ENCODE results near the gene DNER.

DNA sequence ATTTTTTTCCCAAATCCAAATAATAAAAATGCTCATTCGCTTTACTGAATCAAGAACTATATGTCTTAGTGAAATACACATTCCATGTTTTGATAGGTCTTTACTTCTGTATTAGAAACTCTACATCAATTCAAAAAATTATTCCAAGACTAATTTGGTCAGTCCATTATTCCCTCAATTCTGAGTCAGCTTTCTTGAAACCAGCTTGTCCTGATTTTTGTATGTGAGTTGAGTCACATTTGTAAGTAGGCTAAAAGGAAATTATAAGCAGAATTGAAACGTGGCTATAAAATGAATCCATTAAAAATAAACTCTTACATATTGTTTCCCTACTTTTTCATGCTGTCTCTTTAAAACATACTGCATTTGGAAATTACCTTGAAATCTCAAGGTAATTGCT is 113.0 kb downstream of the DNER start:
- TF ChIP-seq, protein P1, sequence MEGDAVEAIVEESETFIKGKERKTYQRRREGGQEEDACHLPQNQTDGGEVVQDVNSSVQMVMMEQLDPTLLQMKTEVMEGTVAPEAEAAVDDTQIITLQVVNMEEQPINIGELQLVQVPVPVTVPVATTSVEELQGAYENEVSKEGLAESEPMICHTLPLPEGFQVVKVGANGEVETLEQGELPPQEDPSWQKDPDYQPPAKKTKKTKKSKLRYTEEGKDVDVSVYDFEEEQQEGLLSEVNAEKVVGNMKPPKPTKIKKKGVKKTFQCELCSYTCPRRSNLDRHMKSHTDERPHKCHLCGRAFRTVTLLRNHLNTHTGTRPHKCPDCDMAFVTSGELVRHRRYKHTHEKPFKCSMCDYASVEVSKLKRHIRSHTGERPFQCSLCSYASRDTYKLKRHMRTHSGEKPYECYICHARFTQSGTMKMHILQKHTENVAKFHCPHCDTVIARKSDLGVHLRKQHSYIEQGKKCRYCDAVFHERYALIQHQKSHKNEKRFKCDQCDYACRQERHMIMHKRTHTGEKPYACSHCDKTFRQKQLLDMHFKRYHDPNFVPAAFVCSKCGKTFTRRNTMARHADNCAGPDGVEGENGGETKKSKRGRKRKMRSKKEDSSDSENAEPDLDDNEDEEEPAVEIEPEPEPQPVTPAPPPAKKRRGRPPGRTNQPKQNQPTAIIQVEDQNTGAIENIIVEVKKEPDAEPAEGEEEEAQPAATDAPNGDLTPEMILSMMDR (IDR thresholded peaks at IDR 0.05), result no peak
- TF ChIP-seq POLR2A (IDR thresholded peaks at IDR 0.05) (no peak), POLR2AphosphoS5 (IDR thresholded peaks at IDR 0.05) (no peak)

Measured in breast epithelium (tissue), 3 donors.